NCI-H82 treated with DMSO at 0.1 percent for 48 hours (cell line): ENCODE results near the gene PYY.
"Not testable (repeated sequence)": the region's sequence is repeated elsewhere in the genome, so short reads cannot be mapped to it uniquely, and the experiment has no call there.

Experiments used
- DNase-seq: peaks from one replicate; lab custom pipeline; 2025; ENCODE audit not compliant: unreplicated experiment; lab: John Stamatoyannopoulos, UW

The PYY gene

DNA sequence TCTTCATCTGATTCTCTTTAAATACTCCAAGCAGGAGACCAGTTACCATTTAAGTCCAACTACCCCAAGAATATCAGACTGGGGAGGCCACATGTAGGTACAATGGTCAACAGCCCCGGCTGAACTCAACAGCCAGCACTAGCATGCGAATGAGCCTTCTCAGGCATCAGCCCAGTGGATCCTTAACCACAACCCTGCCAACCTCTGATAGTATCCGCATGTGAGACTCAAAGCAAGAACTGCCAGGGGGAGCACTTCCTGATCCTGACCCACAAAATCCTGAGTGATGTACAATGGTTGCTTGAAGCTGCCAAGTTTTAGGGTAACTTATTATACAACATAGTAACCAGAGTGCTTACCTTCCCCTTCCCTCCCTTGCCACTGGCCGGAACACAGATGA lies 4.0 kb downstream of the PYY start:
- no peak for DNase-seq

DNA sequence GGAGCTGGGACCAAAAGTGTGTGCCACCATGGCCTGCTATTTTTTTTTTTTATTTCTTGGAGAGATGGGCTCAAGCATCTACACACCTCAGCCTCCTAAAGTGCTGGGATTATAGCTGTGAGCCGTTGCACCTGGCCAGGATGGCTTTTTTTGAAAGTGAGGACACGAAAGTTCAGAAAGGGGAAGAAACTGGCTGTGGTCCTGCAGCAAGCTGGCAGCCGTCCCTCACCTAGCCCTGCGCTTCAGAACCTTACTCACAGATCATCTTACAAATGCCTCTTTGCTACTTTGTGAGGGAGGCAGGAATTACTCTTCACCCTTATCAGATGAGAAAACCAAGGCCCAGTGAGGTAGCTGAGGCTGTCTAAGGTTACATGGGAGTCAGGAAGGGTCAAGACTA lies 7.0 kb downstream of the PYY start:
- no peak for DNase-seq

GRCh38 chr17:43945074-43945829 lies 8.5 kb downstream of the PYY start:
- DNase-seq: no peak

GRCh38 chr17:43942051-43942685 lies 11.6 kb downstream of the PYY start, which contains the start of gene PPY:
Gene PPY, minus strand, starts transcription at chr17:43942476. Its CDS starts 822 bp downstream, at chr17:43941654.
- DNase-seq: no peak

GRCh38 chr17:43940630-43941029 lies 13.1 kb downstream of the PYY start:
- DNase-seq: peak; percentile 26

GRCh38 chr17:43939886-43940285 lies 13.9 kb downstream of the PYY start:
- no peak for DNase-seq

DNA sequence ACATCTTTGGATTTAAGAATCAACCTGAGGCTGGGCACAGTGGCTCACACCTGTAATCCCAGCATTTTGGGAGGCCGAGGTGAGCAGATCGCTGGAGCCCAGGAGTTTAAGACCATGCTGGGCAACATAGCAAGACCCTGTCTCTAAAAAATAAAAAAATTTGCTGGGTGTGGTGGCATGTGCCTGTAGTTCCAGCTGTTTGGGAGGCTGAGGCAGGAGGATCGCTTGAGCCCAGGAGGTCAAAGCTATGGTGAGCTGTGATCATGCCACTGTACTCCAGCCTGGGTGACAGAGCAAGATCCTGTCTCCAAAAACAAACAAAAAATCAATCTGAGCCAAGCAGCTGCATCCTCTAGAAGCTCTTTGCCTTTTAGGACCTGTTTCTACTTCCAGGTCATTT lies 14.3 kb downstream of the PYY start:
- not testable (repeated sequence) for DNase-seq

DNA sequence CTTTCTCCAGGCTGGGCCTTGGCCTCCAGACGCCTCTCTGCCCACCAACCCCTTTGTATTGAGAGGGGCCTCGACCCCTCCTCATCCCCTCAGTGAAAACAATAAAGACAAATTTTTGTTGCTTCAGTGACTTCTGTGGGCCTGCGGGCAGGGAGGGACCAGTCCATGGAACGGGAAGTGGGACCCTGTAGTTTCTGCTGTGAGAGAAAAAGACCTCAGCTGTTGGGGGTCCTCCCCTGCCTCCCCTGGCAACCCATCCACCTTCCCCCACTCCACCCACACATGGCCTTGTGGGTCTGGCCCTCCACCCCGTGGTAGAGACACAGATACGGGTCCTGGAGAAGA lies 14.9 kb downstream of the PYY start:
- no peak for DNase-seq

DNA sequence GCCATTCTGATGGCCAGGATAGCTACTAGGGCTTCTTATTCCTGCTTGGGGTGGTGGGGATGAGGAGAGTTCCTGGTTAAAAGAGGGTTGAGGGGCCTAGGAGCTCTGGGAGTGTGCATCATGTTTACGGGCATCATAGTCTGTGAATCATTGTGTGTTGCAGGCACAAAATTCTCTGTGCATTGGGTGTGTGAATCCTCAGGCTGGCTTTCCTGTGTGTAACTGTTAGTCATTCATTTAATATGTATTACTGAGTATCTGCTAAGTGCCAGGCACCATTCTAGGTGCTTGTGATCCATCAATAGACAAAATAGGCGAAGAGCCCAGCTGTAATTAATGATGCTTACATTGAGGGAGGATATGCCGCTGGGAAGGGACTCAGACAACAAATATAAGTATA lies 17.3 kb downstream of the PYY start:
- DNase-seq: no peak

- DNase-seq: no peak
Observed at GRCh38 chr17:43935926-43936261, 17.8 kb downstream of the PYY start.

DNA sequence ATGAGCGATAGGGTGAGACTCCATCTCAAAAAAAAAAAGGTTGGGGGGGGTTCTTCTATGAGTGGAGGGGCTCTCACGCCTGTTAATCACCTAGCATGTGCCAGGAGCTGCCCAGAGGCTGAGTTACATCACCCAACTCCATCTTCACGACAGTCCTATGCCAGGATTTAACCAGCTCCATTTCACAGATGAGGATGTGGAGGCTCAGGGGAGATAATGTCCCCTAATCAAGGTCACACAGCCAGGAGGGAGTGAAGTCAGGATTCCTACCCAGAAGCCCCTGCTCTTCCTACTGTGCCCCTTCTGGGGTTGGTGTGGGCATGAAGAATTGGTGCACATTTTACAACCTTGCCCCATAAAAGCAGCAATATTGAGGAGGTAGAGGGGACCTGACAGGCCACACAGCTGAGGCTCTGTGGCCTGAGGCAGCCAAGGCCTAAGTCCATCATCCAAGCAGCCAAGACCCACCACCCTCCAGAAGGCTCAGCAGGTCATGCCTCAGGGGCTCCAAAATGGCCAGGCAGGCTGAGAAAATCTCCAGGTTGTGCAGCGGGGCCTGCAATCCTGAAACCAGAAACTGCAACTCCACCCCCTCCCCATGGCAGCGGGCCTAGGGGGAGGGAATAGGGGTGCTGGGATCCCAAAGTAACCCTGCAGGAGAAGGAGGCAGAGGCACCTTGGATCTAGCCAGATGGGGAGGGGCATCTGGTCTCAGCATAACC lies 18.4 kb downstream of the PYY start:
- DNase-seq: no peak

- DNase-seq: no peak
Observed at GRCh38 chr17:43932923-43933322, 20.8 kb downstream of the PYY start.

- DNase-seq: no peak
Observed at GRCh38 chr17:43932357-43932756, 21.4 kb downstream of the PYY start.

- DNase-seq: no peak
Observed at GRCh38 chr17:43931062-43931571, 22.6 kb downstream of the PYY start.

- no peak for DNase-seq
Observed at GRCh38 chr17:43928609-43929008, 25.1 kb downstream of the PYY start.

DNA sequence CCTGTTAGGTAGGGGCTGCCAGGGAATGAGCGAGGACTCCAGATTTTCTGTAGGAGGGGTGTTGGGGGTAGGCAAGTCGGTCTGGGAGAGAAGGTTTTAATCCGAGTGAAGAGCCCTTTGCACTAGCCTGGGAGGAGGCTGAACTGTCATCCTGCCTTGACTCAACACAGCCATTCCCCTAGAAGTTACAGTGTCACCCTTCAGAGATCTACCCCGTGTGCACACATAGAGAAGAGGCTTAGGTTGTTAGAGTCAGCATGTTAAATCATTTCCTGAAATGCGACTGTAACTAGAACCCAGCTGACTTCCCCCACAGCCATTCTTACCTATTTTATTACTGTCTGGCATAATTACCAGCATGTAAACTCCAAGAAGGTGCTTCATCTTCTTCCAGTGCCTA lies 25.8 kb downstream of the PYY start:
- not testable (repeated sequence) for DNase-seq

GRCh38 chr17:43927060-43927864 lies 26.5 kb downstream of the PYY start:
- DNase-seq: no peak

GRCh38 chr17:43924558-43924957 lies 29.2 kb downstream of the PYY start:
- DNase-seq: no peak

GRCh38 chr17:43920500-43921095 lies 33.1 kb downstream of the PYY start:
- DNase-seq: no peak

GRCh38 chr17:43918026-43918389 lies 35.7 kb downstream of the PYY start:
- no peak for DNase-seq
